HG03457 (cell line): ENCODE data around the gene TBX6.

ENCODE experiments used
- ATAC-seq: cut with Tn5 transposase; IDR thresholded peaks from one replicate; pipeline ENCODE4 v1.9.1; 2021; ENCODE audit warnings: moderate number of reproducible peaks; ENCODE audit not compliant: unreplicated experiment

The TBX6 gene

DNA sequence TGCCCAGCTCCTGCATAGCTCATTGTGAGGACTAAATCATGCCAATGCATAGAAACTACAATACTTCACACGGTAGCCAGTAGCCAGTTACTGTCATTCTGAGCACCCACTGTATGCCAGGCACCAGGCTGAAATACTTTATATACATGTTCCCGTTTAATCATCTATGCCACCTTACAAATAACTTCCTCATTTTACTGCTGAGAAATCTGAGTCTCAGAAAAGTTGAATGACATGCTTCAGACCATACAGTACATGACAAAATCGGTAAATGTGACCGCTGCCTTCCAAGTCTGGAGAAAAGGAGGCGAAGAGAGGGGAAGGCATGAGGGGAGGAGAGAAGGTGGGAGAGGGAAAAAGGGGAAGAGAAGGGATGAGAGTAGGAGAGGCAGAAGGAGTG lies 51.5 kb downstream of the TBX6 start:
- ATAC-seq = no peak
